WTC11 (cell line): ENCODE data around the gene FGD6.

Experiments used
- ATF1 ChIP-seq: sonication (generic); formaldehyde crosslinking; IDR thresholded peaks from 2 replicates; pipeline ENCODE4 v1.8.1; 2023; ENCODE audit warnings: mild to moderate bottlenecking, moderate library complexity, missing genetic modification reagents
- ELF4 ChIP-seq: sonication (generic); formaldehyde crosslinking; IDR thresholded peaks from 2 replicates; pipeline ENCODE4 v1.8.1; 2022; ENCODE audit warnings: low read depth, mild to moderate bottlenecking, moderate library complexity, missing genetic modification reagents
- IRF1 ChIP-seq: sonication (generic); formaldehyde crosslinking; IDR thresholded peaks from 2 replicates; pipeline ENCODE4 v1.8.0; 2023; ENCODE audit warnings: missing genetic modification reagents
- JAZF1 ChIP-seq: fragments of 250-450 bp; sonication (Bioruptor Pico); IDR thresholded peaks from 2 replicates; pipeline ENCODE4 v1.9.0; 2021; ENCODE audit warnings: moderate library complexity, mild to moderate bottlenecking, inconsistent platforms
- JUN ChIP-seq: sonication (generic); formaldehyde crosslinking; IDR thresholded peaks from 2 replicates; pipeline ENCODE4 v1.8.0; 2023; ENCODE audit warnings: mild to moderate bottlenecking, missing genetic modification reagents
- MAX ChIP-seq: sonication (generic); formaldehyde crosslinking; IDR thresholded peaks from 2 replicates; pipeline ENCODE4 v1.8.0; 2022; ENCODE audit warnings: mild to moderate bottlenecking, missing genetic modification reagents
- MXD4 ChIP-seq: fragments of 250-450 bp; sonication (Bioruptor Pico); IDR thresholded peaks from 2 replicates; pipeline ENCODE4 v1.8.0; 2021; ENCODE audit warnings: mild to moderate bottlenecking, moderate library complexity, borderline replicate concordance
- RELA ChIP-seq: sonication (generic); formaldehyde crosslinking; IDR thresholded peaks from 2 replicates; pipeline ENCODE4 v1.8.1; 2022; ENCODE audit warnings: missing genetic modification reagents, mild to moderate bottlenecking, borderline replicate concordance
- SMAD4 ChIP-seq: sonication (generic); formaldehyde crosslinking; IDR thresholded peaks from 2 replicates; pipeline ENCODE4 v1.8.0; 2022; ENCODE audit warnings: mild to moderate bottlenecking, missing genetic modification reagents
- SP1 ChIP-seq: sonication (generic); formaldehyde crosslinking; conservative IDR thresholded peaks from 2 replicates; pipeline ENCODE4 v1.8.1; 2022; ENCODE audit warnings: missing genetic modification reagents
- ZNF232 ChIP-seq: sonication (generic); formaldehyde crosslinking; IDR thresholded peaks from 2 replicates; pipeline ENCODE4 v1.8.0; 2022; ENCODE audit warnings: mild to moderate bottlenecking, missing genetic modification reagents
- TF ChIP-seq, protein P1 (sequence below): fragments of 200-600 bp; IDR thresholded peaks from 2 replicates; pipeline ENCODE4 v1.8.0; 2022; ENCODE audit warnings: antibody characterized with exemption
- TF ChIP-seq, protein P2 (sequence below): sonication (generic); formaldehyde crosslinking; IDR thresholded peaks from 2 replicates; pipeline ENCODE4 v1.8.0; 2023; ENCODE audit warnings: mild to moderate bottlenecking, missing genetic modification reagents

DNA sequence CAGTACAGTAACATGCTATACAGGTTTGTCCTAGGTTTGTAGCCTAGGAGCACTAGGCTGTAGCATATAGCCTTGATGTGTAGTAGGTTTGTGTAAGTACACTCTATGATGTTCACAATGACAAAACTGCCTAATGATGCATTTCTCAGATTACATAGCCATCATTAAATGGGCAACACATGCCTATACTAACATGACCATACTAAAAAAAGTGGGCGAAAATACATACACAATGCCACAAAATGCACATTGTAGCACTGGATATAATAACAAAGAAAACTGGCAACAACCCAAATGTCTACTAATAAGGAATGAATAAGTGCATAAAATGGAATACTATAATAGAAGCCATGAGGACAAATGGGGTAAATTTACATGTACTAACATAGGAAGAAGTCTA is 182.5 kb downstream of the FGD6 start:
- TF ChIP-seq RELA (CRISPR knock-in tag) (no peak), ZNF232 (no peak), SMAD4 (CRISPR knock-in tag) (no peak), SP1 (CRISPR knock-in tag) (no peak), JAZF1 (CRISPR knock-in tag) (no peak), JUN (CRISPR knock-in tag) (no peak), ELF4 (CRISPR knock-in tag) (no peak), MAX (no peak), ATF1 (no peak), IRF1 (CRISPR knock-in tag) (no peak), MXD4 (no peak)
- TF ChIP-seq, protein P1, sequence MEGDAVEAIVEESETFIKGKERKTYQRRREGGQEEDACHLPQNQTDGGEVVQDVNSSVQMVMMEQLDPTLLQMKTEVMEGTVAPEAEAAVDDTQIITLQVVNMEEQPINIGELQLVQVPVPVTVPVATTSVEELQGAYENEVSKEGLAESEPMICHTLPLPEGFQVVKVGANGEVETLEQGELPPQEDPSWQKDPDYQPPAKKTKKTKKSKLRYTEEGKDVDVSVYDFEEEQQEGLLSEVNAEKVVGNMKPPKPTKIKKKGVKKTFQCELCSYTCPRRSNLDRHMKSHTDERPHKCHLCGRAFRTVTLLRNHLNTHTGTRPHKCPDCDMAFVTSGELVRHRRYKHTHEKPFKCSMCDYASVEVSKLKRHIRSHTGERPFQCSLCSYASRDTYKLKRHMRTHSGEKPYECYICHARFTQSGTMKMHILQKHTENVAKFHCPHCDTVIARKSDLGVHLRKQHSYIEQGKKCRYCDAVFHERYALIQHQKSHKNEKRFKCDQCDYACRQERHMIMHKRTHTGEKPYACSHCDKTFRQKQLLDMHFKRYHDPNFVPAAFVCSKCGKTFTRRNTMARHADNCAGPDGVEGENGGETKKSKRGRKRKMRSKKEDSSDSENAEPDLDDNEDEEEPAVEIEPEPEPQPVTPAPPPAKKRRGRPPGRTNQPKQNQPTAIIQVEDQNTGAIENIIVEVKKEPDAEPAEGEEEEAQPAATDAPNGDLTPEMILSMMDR: no peak
- TF ChIP-seq, protein P2, sequence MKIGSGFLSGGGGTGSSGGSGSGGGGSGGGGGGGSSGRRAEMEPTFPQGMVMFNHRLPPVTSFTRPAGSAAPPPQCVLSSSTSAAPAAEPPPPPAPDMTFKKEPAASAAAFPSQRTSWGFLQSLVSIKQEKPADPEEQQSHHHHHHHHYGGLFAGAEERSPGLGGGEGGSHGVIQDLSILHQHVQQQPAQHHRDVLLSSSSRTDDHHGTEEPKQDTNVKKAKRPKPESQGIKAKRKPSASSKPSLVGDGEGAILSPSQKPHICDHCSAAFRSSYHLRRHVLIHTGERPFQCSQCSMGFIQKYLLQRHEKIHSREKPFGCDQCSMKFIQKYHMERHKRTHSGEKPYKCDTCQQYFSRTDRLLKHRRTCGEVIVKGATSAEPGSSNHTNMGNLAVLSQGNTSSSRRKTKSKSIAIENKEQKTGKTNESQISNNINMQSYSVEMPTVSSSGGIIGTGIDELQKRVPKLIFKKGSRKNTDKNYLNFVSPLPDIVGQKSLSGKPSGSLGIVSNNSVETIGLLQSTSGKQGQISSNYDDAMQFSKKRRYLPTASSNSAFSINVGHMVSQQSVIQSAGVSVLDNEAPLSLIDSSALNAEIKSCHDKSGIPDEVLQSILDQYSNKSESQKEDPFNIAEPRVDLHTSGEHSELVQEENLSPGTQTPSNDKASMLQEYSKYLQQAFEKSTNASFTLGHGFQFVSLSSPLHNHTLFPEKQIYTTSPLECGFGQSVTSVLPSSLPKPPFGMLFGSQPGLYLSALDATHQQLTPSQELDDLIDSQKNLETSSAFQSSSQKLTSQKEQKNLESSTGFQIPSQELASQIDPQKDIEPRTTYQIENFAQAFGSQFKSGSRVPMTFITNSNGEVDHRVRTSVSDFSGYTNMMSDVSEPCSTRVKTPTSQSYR (CRISPR knock-in tag): no peak
